H1 (cell line): Measurements from ENCODE around the gene ERLIN1. TPM values are rescaled to one million over a fixed set of nuclear protein-coding genes. Genes with fewer than 3 reads are reported as not detected.

Experiments
- FOSL1 ChIP-seq: IDR thresholded peaks from 2 replicates; pipeline ENCODE4 v1.6.1; 2011; ENCODE audit warnings: mild to moderate bottlenecking, low read depth, low read length, moderate library complexity; ENCODE audit not compliant: insufficient read depth
- NANOG ChIP-seq: IDR thresholded peaks from 2 replicates; pipeline ENCODE4 v1.6.1; 2011; ENCODE audit warnings: low read length, low read depth, mild to moderate bottlenecking, inconsistent platforms; ENCODE audit not compliant: insufficient read depth, poor library complexity, severe bottlenecking
- polyA plus RNA-seq, 7 experiments: library from polyadenylated mRNA; depleted of rRNA in 3 of 7; stranded (reverse) in 5 of 7; unstranded in 2 of 7; fragments of >200 nt in 5 of 7; fragments of 200-250 nt in 2 of 7; gene quantifications; 1 replicate in 5 of 7; 2 replicates in 1 of 7; 4 replicates in 1 of 7; pipeline versions ENCODE4 v1.2.1 to v1.2.3, GENCODE V29; 2011 to 2013; ENCODE audit warnings: missing spikeins in 2 of 7, mixed read lengths in 2 of 7
- total RNA-seq: library from RNA; stranded (reverse); fragmentation: NEBNext Ultra II Directional; extraction: Animal tissue kit (Norgen Biotek cat#: 25700); gene quantifications from 2 replicates; pipeline ENCODE4 v1.2.1, GENCODE V29; 2021

Gene ERLIN1
- total and polyA plus RNA-seq, 2 of the 8 experiments (the other 6 are each of a cell fraction or from before 2014, with no cell fraction given) = 16.5 to 32.0 TPM

DNA sequence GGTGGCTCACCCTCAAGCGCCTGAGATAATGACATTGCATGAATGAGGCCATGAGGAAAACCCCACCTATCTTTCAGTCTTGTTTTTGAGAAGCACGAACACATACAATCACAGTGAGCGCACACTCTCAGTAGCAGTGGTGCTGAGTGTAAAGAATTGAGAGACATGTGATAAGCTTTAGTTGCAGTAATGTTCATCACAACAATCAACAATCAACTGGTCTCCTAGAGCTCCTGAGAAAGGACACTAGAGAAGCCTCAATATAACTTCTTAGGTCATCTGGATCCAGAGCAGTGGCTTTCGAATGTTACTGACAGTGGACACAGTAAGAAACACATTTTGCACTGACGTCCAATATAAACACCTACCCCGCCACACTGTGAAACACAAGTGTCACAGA lies 12.8 kb downstream of the ERLIN1 start (continued):
- TF ChIP-seq NANOG (no peak), FOSL1 (no peak)
